ENCODE data around the gene SLC4A9.
"Not testable (repeated sequence)": the region's sequence is repeated elsewhere in the genome, so short reads cannot be mapped to it uniquely, and the experiment has no call there.

SLC4A9 gene

GRCh38 chr5:140401362-140402257, 41.6 kb downstream of the SLC4A9 start, which contains the start of gene ANKHD1:
ANKHD1 (plus strand) TSS chr5:140401833; CDS start chr5:140401968, 135 bp downstream.
- DNase-seq = peak; percentile 93

- DNase-seq = peak; percentile 12
Measured at GRCh38 chr5:140402258-140403074, 42.5 kb downstream of the SLC4A9 start.

GRCh38 chr5:140403613-140404012, 43.6 kb downstream of the SLC4A9 start:
- no peak for DNase-seq

- no peak for DNase-seq
Measured at GRCh38 chr5:140408750-140409241, 48.8 kb downstream of the SLC4A9 start.

GRCh38 chr5:140413230-140413629, 53.2 kb downstream of the SLC4A9 start:
- no peak for DNase-seq

GRCh38 chr5:140417235-140417634, 57.2 kb downstream of the SLC4A9 start:
- no peak for DNase-seq

- no peak for DNase-seq
Measured at GRCh38 chr5:140418862-140419520, 59.0 kb downstream of the SLC4A9 start.

- DNase-seq = no peak
Measured at GRCh38 chr5:140420226-140420570, 60.2 kb downstream of the SLC4A9 start.

GRCh38 chr5:140420665-140421361, 60.8 kb downstream of the SLC4A9 start:
- no peak for DNase-seq

GRCh38 chr5:140421375-140421774, 61.4 kb downstream of the SLC4A9 start:
- not testable (repeated sequence) for DNase-seq

GRCh38 chr5:140423609-140424008, 63.6 kb downstream of the SLC4A9 start:
- no peak for DNase-seq

GRCh38 chr5:140424135-140424534, 64.1 kb downstream of the SLC4A9 start:
- DNase-seq = no peak

Data from NCI-H510A treated with DMSO at 0.1 percent for 48 hours (cell line).